Measurements from ENCODE around the gene MTHFR. TPM values are rescaled to one million over a fixed set of nuclear protein-coding genes. Genes with fewer than 3 reads are reported as not detected.

The MTHFR gene
- total RNA-seq, 1 donor from 2014 or later = 45.4 TPM

DNA sequence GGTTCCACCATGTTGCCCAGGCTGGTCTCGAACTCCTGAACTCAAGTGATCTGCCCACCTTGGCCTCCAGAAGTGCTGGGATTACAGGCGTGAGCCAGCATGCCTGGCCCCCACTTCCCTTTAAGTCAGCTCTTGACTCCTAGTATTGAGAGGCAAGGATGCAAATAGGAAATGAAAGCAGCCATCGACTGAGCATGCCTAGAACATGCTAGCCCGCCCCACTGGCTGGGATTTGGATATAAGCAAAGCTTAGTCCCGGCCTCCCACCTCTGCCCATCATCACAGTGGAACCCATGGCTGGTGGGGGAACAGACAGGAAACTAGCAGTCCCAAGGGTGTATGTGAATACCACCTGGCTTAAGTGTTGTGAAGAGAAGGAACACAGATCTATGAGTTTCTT, 33.3 kb downstream of the MTHFR start:
- H3K9me3 ChIP-seq = no peaks in the 10 kb centered on the region
- ATAC-seq (no peak), DNase-seq (no peak)
- intact Hi-C loops (cut with DNase I) = no loop called here
- no peaks in the 10 kb centered on the region for H3K27me3 ChIP-seq (ENCODE audit: low read depth)
- TF ChIP-seq, protein P1, sequence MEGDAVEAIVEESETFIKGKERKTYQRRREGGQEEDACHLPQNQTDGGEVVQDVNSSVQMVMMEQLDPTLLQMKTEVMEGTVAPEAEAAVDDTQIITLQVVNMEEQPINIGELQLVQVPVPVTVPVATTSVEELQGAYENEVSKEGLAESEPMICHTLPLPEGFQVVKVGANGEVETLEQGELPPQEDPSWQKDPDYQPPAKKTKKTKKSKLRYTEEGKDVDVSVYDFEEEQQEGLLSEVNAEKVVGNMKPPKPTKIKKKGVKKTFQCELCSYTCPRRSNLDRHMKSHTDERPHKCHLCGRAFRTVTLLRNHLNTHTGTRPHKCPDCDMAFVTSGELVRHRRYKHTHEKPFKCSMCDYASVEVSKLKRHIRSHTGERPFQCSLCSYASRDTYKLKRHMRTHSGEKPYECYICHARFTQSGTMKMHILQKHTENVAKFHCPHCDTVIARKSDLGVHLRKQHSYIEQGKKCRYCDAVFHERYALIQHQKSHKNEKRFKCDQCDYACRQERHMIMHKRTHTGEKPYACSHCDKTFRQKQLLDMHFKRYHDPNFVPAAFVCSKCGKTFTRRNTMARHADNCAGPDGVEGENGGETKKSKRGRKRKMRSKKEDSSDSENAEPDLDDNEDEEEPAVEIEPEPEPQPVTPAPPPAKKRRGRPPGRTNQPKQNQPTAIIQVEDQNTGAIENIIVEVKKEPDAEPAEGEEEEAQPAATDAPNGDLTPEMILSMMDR (IDR thresholded peaks at IDR 0.05) = no peak
- H3K4me1 ChIP-seq = no peaks in the 10 kb centered on the region
- no peak overlapping the region for H3K27ac ChIP-seq
- no peak overlapping the region for H3K4me3 ChIP-seq
- H3K36me3 ChIP-seq = no peaks in the 10 kb centered on the region

DNA sequence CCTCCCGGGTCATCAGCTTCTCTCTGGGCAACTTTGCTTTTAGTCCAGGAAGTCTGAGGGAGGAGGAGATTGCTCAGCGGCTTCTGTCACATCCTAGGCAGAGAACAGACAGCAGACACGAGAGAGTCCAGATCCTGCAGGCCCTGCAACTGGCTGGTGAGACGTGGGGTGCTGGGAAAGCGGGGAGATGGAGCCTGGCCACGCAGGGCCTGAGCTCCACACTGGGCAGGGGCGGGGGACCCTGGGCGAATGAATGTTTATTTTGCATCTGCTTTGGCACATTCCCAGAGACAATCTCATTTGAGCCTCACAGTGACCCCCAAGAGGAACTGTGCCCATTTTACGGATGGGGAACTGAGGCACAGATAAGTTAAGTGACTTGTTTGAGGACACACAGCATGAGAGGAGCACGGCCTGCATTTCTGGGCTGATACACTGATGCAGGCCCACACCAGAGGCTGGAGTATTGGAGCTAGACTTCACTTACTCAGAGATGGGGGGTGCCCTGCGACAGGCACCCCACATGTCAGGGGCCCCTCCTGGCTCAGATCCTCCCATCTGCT, 34.2 kb downstream of the MTHFR start:
- Histone ChIP-seq H3K36me3 (no peaks in the 10 kb centered on the region), H3K4me1 (no peaks in the 10 kb centered on the region), H3K9me3 (no peaks in the 10 kb centered on the region), H3K4me3 (no peak overlapping the region), H3K27me3 (ENCODE audit: low read depth) (no peaks in the 10 kb centered on the region), H3K27ac (no peak overlapping the region)
- intact Hi-C loops (cut with DNase I) = no loop called here
- ATAC-seq (no peak), DNase-seq (no peak)
- TF ChIP-seq, protein P1 (IDR thresholded peaks at IDR 0.05) = no peak

DNA sequence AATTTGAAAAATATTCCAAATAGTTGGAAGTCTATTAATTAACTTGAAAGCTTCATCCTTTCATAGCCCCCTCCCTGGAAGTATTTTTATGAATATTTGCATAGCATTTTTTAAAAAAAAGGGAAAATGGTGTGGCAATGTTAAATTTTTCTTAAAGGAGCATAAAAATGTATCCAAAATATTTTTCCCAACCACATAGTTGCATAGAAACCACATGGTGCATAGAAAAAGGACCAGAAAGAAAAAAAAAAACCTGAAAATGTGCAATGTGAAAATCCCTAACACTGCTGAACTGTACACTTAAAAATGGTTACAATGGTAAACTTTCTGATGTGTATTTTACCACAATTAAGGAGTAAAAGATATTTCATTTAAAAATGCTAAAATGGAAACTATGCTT, 35.8 kb downstream of the MTHFR start:
- TF ChIP-seq, protein P1 (IDR thresholded peaks at IDR 0.05) = no peak
- no peaks in the 10 kb centered on the region for H3K4me1 ChIP-seq
- H3K36me3 ChIP-seq = no peaks in the 10 kb centered on the region
- H3K27ac ChIP-seq = no peak overlapping the region
- DNase-seq = no peak
- H3K4me3 ChIP-seq = no peak overlapping the region
- intact Hi-C loops (cut with DNase I) = no loop called here
- no peak for ATAC-seq
- H3K27me3 ChIP-seq (ENCODE audit: low read depth) = no peaks in the 10 kb centered on the region
- no peaks in the 10 kb centered on the region for H3K9me3 ChIP-seq

DNA sequence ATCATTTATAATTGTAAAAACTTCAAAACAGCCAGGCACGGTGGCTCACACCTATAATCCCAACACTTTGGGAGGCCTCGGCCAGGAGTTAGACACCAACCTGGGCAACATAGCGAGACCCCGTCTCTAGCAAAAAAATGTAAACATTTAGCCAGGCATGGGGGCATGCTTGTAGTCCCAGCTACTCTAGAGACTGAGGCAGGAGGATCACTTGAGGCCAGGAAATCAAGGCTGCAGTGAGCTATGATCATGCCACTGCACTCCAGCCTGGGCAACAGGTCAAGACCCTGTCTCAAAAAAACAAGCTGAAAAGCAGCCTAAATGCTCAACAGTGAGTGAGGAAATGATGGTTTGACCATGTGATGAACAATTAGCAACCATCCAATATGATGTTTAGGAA, 36.5 kb downstream of the MTHFR start:
- no peaks in the 10 kb centered on the region for H3K9me3 ChIP-seq
- TF ChIP-seq, protein P1 (IDR thresholded peaks at IDR 0.05) = no peak
- intact Hi-C loops (cut with DNase I) = no loop called here

DNA sequence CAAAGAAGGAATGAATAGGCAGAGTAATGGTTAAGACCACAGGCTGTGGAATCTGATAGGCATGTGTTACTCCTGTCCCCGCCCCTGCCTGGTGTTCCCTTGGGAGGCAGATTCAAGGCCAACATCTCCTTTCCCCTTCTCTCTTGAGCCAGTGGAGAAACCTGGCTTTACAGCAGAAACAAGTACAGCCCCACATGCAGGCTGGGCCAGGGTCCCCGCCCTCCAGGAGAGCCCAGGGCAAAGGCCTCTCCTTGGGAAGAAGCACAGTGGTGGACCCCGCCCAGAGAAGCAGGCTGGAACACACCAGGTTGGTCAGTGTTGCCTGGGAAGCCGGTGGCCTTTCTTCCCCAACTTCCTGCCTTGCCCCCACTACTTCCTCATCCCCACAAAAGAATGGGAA, 36.9 kb downstream of the MTHFR start:
- DNase-seq = no peak
- TF ChIP-seq, protein P1 (IDR thresholded peaks at IDR 0.05) = no peak
- H3K36me3 ChIP-seq = no peaks in the 10 kb centered on the region
- no peak overlapping the region for H3K4me3 ChIP-seq
- no peak overlapping the region for H3K27ac ChIP-seq
- no peaks in the 10 kb centered on the region for H3K9me3 ChIP-seq
- no peak for ATAC-seq
- H3K4me1 ChIP-seq = no peaks in the 10 kb centered on the region
- intact Hi-C loops (cut with DNase I) = no loop called here
- no peaks in the 10 kb centered on the region for H3K27me3 ChIP-seq (ENCODE audit: low read depth)

More for the DNA sequence above, 36.5 kb downstream of the MTHFR start:
- Histone ChIP-seq H3K27me3 (ENCODE audit: low read depth) (no peaks in the 10 kb centered on the region), H3K36me3 (no peaks in the 10 kb centered on the region), H3K27ac (no peak overlapping the region), H3K4me3 (no peak overlapping the region), H3K4me1 (no peaks in the 10 kb centered on the region)
- DNase-seq = no peak
- no peak for ATAC-seq
